GM23338 (cell line): Measurements from ENCODE around the gene SLC39A11.

Experiments
- CTCF ChIP-seq, 2 experiments: fragments of 200-600 bp in 1 of 2; sonication (generic) in 1 of 2; conservative IDR thresholded peaks; 2 replicates each; pipeline versions ENCODE4 v1.5.1 to v1.6.1; 2016 to 2017; ENCODE audit warnings: antibody characterized with exemption in 2 of 2, low read depth in 2 of 2, mild to moderate bottlenecking in 2 of 2, moderate library complexity in 1 of 2
- EZH2 ChIP-seq: fragments of 200-600 bp; sonication (generic); IDR thresholded peaks from one replicate; pipeline ENCODE4 v1.8.0; 2017; ENCODE audit warnings: antibody characterized with exemption, mild to moderate bottlenecking, low read depth; ENCODE audit not compliant: unreplicated experiment
- EZH2phosphoT487 ChIP-seq: fragments of 200-600 bp; sonication (generic); IDR thresholded peaks from one replicate; pipeline ENCODE4 v1.8.1; 2018; ENCODE audit warnings: antibody characterized with exemption; ENCODE audit not compliant: unreplicated experiment
- POLR2AphosphoS5 ChIP-seq: IDR thresholded peaks from 2 replicates; pipeline ENCODE4 v1.6.1; 2016; ENCODE audit warnings: antibody characterized with exemption, low read depth
- REST ChIP-seq: IDR thresholded peaks from one replicate; pipeline ENCODE4 v1.6.1; 2018; ENCODE audit warnings: antibody characterized with exemption; ENCODE audit not compliant: unreplicated experiment
- ZNF331 ChIP-seq: fragments of 250-450 bp; sonication (Bioruptor Pico); IDR thresholded peaks from 2 replicates; pipeline ENCODE4 v1.5.0; 2020; ENCODE audit warnings: low read depth, mild to moderate bottlenecking, moderate library complexity

GRCh38 chr17:72886622-72887021 is 205.9 kb downstream of the SLC39A11 start:
- TF ChIP-seq CTCF (conservative IDR thresholded peaks at IDR 0.05; ENCODE audit: low read depth in 2 of 2) (no peak), EZH2phosphoT487 (no peak), REST (no peak), POLR2AphosphoS5 (no peak), EZH2 (no peak), ZNF331 (no peak)
